Endothelial cell of umbilical vein (primary cell): ENCODE results near the gene CAPN8. TPM values are rescaled to one million over a fixed set of nuclear protein-coding genes. Genes with fewer than 3 reads are reported as not detected.

ENCODE experiments used
- BruUV-seq: library from RNA; stranded (reverse); fragments of 400-500 nt; replicated peaks from 2 replicates; lab custom pipeline; 2021; lab: Mats Ljungman, UMichigan
- CTCF ChIA-PET: fragments of 300-600, 350-600 bp; sonication (Branson Sonifier 250); formaldehyde crosslinking; loops from one replicate; lab custom pipeline; 2021; ENCODE audit warnings: antibody characterized with exemption, inconsistent platforms; lab: Charles Lee
- POLR2A ChIA-PET: fragments of 300-600, 350-600 bp; sonication (Branson Sonifier 250); formaldehyde crosslinking; loops from one replicate; lab custom pipeline; 2021; ENCODE audit warnings: antibody characterized with exemption, inconsistent platforms; lab: Charles Lee
- DNase-seq: peaks from one replicate; pipeline ENCODE4 v3.0.0-alpha.2; 2011; ENCODE audit warnings: low read depth, low spot score
- FAIRE-seq: peaks from 2 replicates; lab custom pipeline; 2011; peaks lifted over from hg19 to GRCh38; lab: Jason Lieb, UNC
- H2AFZ ChIP-seq: 2 replicates; pipeline ENCODE4 v1.6.0; 2012; ENCODE audit warnings: low read depth, low read length, control low read depth, inconsistent platforms
- H3K27ac ChIP-seq: 2 replicates; pipeline ENCODE4 v1.5.1; 2011; ENCODE audit warnings: low read depth, mild to moderate bottlenecking, control low read depth, low read length, moderate library complexity; ENCODE audit not compliant: insufficient read depth
- H3K27me3 ChIP-seq, 2 experiments: 2 replicates each; pipeline versions ENCODE4 v1.6.0 to v1.6.1; 2011; ENCODE audit warnings: low read length in 2 of 2, mixed read lengths in 1 of 2; ENCODE audit not compliant: control insufficient read depth in 2 of 2, insufficient read depth in 2 of 2
- H3K36me3 ChIP-seq, 2 experiments: 2 replicates in 1 of 2; 3 replicates in 1 of 2; pipeline ENCODE4 v1.5.1; 2011; ENCODE audit warnings: low read length in 2 of 2, mild to moderate bottlenecking in 1 of 2, moderate library complexity in 1 of 2; ENCODE audit not compliant: control insufficient read depth in 2 of 2, insufficient read depth in 2 of 2; ENCODE audit errors: extremely low read depth in 1 of 2
- H3K4me1 ChIP-seq: 3 replicates; pipeline ENCODE4 v1.5.1; 2011; ENCODE audit warnings: mild to moderate bottlenecking, low read length; ENCODE audit not compliant: control insufficient read depth, insufficient read depth; ENCODE audit errors: extremely low read depth
- H3K4me2 ChIP-seq: 2 replicates; pipeline ENCODE4 v1.6.1; 2011; ENCODE audit warnings: low read length, control low read depth, mixed read lengths; ENCODE audit not compliant: insufficient read depth
- H3K4me3 ChIP-seq, 3 experiments: fragments of 200-600 bp in 1 of 3; sonication (generic), shearing (Covaris generic) in 1 of 3; replicated peaks in 1 of 3; 2 replicates each; pipeline ENCODE4 v1.5.1; 2011 to 2016; ENCODE audit warnings: control low read depth in 3 of 3, low read length in 3 of 3, mild to moderate bottlenecking in 2 of 3, inconsistent platforms in 1 of 3, low read depth in 1 of 3, moderate library complexity in 1 of 3; ENCODE audit not compliant: insufficient read depth in 1 of 3
- H3K79me2 ChIP-seq: 2 replicates; pipeline ENCODE4 v1.6.0; 2012; ENCODE audit warnings: low read length, inconsistent platforms; ENCODE audit not compliant: control insufficient read depth, insufficient read depth
- H3K9ac ChIP-seq: replicated peaks from 2 replicates; pipeline ENCODE3; 2011; ENCODE audit warnings: low read length, control low read depth; ENCODE audit not compliant: insufficient read depth; ENCODE audit errors: extremely low read depth
- H3K9me1 ChIP-seq: replicated peaks from 3 replicates; pipeline ENCODE4 v1.6.0; 2011; ENCODE audit warnings: mild to moderate bottlenecking, low read length; ENCODE audit not compliant: control insufficient read depth, insufficient read depth; ENCODE audit errors: extremely low read depth
- H3K9me3 ChIP-seq: replicated peaks from 2 replicates; pipeline ENCODE4 v1.5.1; 2012; ENCODE audit warnings: low read length, inconsistent platforms; ENCODE audit not compliant: control insufficient read depth, insufficient read depth
- H4K20me1 ChIP-seq: replicated peaks from 2 replicates; pipeline ENCODE3; 2011; ENCODE audit warnings: mild to moderate bottlenecking, low read length; ENCODE audit not compliant: control insufficient read depth, insufficient read depth; ENCODE audit errors: extremely low read depth
- EZH2 ChIP-seq: IDR thresholded peaks from 2 replicates; pipeline ENCODE4 v1.6.1; 2012; ENCODE audit warnings: borderline replicate concordance, low read depth, mild to moderate bottlenecking, moderate library complexity, low read length, inconsistent platforms; ENCODE audit not compliant: severe bottlenecking
- FOS ChIP-seq: IDR thresholded peaks from 2 replicates; pipeline ENCODE4 v1.6.1; 2011; ENCODE audit warnings: mild to moderate bottlenecking, low read length, moderate library complexity, borderline replicate concordance; ENCODE audit not compliant: insufficient read depth
- GATA2 ChIP-seq: IDR thresholded peaks from 2 replicates; pipeline ENCODE4 v1.7.0; 2011; ENCODE audit warnings: low read depth, mild to moderate bottlenecking, moderate library complexity, mixed read lengths, low read length; ENCODE audit not compliant: insufficient read length, insufficient read depth
- JUN ChIP-seq: IDR thresholded peaks from 2 replicates; pipeline ENCODE4 v1.6.1; 2011; ENCODE audit warnings: borderline replicate concordance, low read depth; ENCODE audit not compliant: insufficient read length, insufficient read depth
- MYC ChIP-seq: IDR thresholded peaks from one replicate; pipeline ENCODE4 v1.6.1; 2011; ENCODE audit warnings: mild to moderate bottlenecking, low read depth, low read length
- POLR2A ChIP-seq: IDR thresholded peaks from 2 replicates; pipeline ENCODE4 v1.6.1; 2012; ENCODE audit warnings: low read depth, mild to moderate bottlenecking, control low read depth, low read length
- POLR2AphosphoS5 ChIP-seq: IDR thresholded peaks from 2 replicates; pipeline ENCODE4 v1.6.1; 2012; ENCODE audit warnings: low read depth, mild to moderate bottlenecking, control low read depth, low read length, moderate library complexity; ENCODE audit not compliant: insufficient read depth
- dilution Hi-C: fragments of 300-500 bp; cut with MboI; formaldehyde crosslinking; loops from one replicate; pipeline ENCODE4 v1.15.0; 2019; ENCODE audit warnings: low sequenced_read_pairs; ENCODE audit not compliant: extremely low pct_ligation_motif_present
- intact Hi-C: fragments of 100-400 bp; cut with micrococcal nuclease; formaldehyde crosslinking; loops from one replicate; pipeline ENCODE4 v1.10.0; 2022
- polyA plus RNA-seq, 4 experiments: library from polyadenylated mRNA; depleted of rRNA in 3 of 4; stranded (reverse) in 3 of 4; unstranded in 1 of 4; fragments of >200 nt; gene quantifications; 2 replicates each; pipeline versions ENCODE4 v1.2.1 to v1.2.3, GENCODE V29; 2011 to 2012; ENCODE audit warnings: missing spikeins in 1 of 4
- total RNA-seq: library from RNA; stranded (reverse); gene quantifications from 2 replicates; pipeline ENCODE4 v1.2.3, GENCODE V29; 2021
- TF ChIP-seq, protein P1 (sequence below): IDR thresholded peaks from 2 replicates; pipeline ENCODE4 v1.6.1; 2011; ENCODE audit not compliant: insufficient read depth, insufficient read length
- TF ChIP-seq, protein P2 (sequence below), 2 donors: IDR thresholded peaks; 1 replicate in 1 of 2; 2 replicates in 1 of 2; pipeline ENCODE4 v1.5.1; 2011; ENCODE audit warnings: low read length in 2 of 2, mild to moderate bottlenecking in 2 of 2, moderate library complexity in 2 of 2, control low read depth in 1 of 2, inconsistent platforms in 1 of 2, low read depth in 1 of 2; ENCODE audit not compliant: insufficient read depth in 1 of 2; ENCODE audit errors: extremely low read depth in 1 of 2

Gene CAPN8
- total and polyA plus RNA-seq, 2 donors (not counting 3 experiments of a cell fraction or from before 2014, with no cell fraction given) = not detected

DNA sequence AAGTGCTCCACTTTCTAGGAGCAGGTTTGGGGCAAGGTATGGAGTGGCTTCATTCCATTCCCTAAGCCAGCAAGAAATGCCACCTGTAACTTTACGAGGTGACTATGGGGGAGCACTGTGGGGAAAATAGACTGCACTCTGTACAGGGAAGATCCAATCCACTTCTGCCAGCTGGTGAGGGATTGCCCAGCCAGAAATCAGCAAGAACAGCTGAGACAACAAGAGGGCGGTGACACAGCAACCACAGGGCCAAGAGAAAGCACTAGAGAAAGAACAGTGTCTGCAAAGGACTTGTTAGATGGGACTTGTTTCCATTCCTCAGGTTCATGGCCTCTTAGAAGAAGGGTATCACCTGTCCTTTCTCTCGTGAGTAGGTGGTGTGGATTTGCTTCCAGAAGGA lies 19.6 kb downstream of the CAPN8 start:
- H3K9me3 ChIP-seq = no peaks in the 10 kb centered on the region
- H3K9ac ChIP-seq = no peak overlapping the region
- dilution Hi-C loops = no loop called here
- FAIRE-seq = no peak
- H3K4me1 ChIP-seq = no peaks in the 10 kb centered on the region
- H3K27me3 ChIP-seq = peaks cover 0 to 2% of the 10 kb centered on the region in 2 experiments
- BruUV-seq = no TSS peak
- H2AFZ ChIP-seq = no peak overlapping the region
- TF ChIP-seq POLR2AphosphoS5 (no peak), FOS (no peak), GATA2 (no peak), JUN (no peak), MYC (no peak), EZH2 (no peak), POLR2A (no peak)
- TF ChIP-seq, protein P1, sequence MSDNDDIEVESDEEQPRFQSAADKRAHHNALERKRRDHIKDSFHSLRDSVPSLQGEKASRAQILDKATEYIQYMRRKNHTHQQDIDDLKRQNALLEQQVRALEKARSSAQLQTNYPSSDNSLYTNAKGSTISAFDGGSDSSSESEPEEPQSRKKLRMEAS = no peak
- TF ChIP-seq, protein P2, sequence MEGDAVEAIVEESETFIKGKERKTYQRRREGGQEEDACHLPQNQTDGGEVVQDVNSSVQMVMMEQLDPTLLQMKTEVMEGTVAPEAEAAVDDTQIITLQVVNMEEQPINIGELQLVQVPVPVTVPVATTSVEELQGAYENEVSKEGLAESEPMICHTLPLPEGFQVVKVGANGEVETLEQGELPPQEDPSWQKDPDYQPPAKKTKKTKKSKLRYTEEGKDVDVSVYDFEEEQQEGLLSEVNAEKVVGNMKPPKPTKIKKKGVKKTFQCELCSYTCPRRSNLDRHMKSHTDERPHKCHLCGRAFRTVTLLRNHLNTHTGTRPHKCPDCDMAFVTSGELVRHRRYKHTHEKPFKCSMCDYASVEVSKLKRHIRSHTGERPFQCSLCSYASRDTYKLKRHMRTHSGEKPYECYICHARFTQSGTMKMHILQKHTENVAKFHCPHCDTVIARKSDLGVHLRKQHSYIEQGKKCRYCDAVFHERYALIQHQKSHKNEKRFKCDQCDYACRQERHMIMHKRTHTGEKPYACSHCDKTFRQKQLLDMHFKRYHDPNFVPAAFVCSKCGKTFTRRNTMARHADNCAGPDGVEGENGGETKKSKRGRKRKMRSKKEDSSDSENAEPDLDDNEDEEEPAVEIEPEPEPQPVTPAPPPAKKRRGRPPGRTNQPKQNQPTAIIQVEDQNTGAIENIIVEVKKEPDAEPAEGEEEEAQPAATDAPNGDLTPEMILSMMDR (IDR thresholded peaks at IDR 0.05; ENCODE audit: extremely low read depth in 1 of 2, insufficient read depth in 1 of 2, low read depth in 1 of 2, low read length in 2 of 2) = no peak
- H4K20me1 ChIP-seq = no peaks in the 10 kb centered on the region
- no peaks in the 10 kb centered on the region for H3K36me3 ChIP-seq
- H3K79me2 ChIP-seq = no peaks in the 10 kb centered on the region
- no peak overlapping the region for H3K27ac ChIP-seq
- CTCF ChIA-PET = no interaction called here
- no peak overlapping the region for H3K4me2 ChIP-seq
- no peaks in the 10 kb centered on the region for H3K9me1 ChIP-seq
- POLR2A ChIA-PET = no interaction called here
- intact Hi-C loops = no loop called here
- no peak for DNase-seq
- H3K4me3 ChIP-seq = no peak overlapping the region
